Astrocyte (in vitro differentiated cells and primary cell): ENCODE measurements around the gene IL6.

Source experiments
- EZH2 ChIP-seq: IDR thresholded peaks from 2 replicates; pipeline ENCODE4 v1.6.1; 2012; ENCODE audit warnings: mild to moderate bottlenecking, low read length, inconsistent platforms; ENCODE audit not compliant: insufficient read depth
- TF ChIP-seq, protein P1 (sequence below): IDR thresholded peaks from 2 replicates; pipeline ENCODE4 v1.5.1; 2011; ENCODE audit warnings: low read depth, mild to moderate bottlenecking, inconsistent platforms, low read length, moderate library complexity; ENCODE audit not compliant: insufficient read depth

DNA sequence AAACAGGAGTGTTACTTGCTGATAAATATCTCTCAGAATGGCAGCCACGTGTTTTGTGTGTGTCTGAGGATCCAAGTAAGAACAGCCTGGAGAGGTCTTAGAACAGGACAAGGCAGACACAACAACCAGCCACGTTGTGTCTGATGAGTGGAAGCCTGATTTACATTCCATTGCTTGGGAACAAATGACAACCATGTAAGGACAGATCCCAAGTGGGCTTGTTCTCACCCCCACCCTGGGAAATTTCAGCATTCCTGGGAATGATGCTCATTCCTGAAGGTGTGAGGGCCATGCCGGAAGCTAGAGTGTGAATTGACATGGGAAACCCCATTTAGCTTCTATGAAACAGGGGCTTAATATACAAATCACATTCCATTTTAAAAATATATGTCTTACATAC is 35.9 kb downstream of the IL6 start:
- TF ChIP-seq, protein P1, sequence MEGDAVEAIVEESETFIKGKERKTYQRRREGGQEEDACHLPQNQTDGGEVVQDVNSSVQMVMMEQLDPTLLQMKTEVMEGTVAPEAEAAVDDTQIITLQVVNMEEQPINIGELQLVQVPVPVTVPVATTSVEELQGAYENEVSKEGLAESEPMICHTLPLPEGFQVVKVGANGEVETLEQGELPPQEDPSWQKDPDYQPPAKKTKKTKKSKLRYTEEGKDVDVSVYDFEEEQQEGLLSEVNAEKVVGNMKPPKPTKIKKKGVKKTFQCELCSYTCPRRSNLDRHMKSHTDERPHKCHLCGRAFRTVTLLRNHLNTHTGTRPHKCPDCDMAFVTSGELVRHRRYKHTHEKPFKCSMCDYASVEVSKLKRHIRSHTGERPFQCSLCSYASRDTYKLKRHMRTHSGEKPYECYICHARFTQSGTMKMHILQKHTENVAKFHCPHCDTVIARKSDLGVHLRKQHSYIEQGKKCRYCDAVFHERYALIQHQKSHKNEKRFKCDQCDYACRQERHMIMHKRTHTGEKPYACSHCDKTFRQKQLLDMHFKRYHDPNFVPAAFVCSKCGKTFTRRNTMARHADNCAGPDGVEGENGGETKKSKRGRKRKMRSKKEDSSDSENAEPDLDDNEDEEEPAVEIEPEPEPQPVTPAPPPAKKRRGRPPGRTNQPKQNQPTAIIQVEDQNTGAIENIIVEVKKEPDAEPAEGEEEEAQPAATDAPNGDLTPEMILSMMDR: no peak
- TF ChIP-seq EZH2: no peak
